Epithelial cell of proximal tubule (primary cell): ENCODE measurements around the gene RAB23. TPM values are rescaled to one million over a fixed set of nuclear protein-coding genes. Genes with fewer than 3 reads are reported as not detected.

ENCODE experiments used
- DNase-seq: peaks from one replicate; pipeline ENCODE4 v3.0.0-alpha.2; 2011; ENCODE audit warnings: low read depth
- H3K4me3 ChIP-seq: 2 replicates; pipeline ENCODE4 v1.5.1; 2011; ENCODE audit warnings: low read depth, mild to moderate bottlenecking, low read length
- total RNA-seq: library from RNA; depleted of rRNA; stranded (reverse); fragments of >200 nt; gene quantifications from 2 replicates; pipeline ENCODE4 v1.2.3, GENCODE V29; 2015
- TF ChIP-seq, protein P1 (sequence below): conservative IDR thresholded peaks from 2 replicates; pipeline ENCODE4 v1.5.1; 2012; ENCODE audit warnings: low read depth, mild to moderate bottlenecking, low read length

RAB23 gene
- total RNA-seq, 1 donor from 2014 or later = 10.2 TPM

DNA sequence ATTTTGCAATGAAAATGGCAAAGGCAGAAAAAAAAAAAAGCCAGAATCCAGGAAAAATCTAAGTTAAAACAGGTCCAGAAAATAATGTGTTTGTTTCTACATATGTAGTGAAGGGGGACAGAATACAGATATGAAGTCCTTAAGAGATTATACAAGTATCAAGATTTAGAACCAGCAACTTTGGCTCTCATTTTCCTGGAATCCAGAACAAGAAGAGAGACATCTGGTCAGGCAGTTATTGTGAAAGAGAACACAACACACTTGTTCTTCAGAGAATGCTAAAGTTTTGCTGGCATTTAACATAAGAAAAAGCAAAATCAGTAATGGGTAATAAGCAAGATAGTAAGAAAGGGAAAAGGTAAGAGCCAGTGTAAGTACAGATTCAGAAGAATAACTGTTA is 28.9 kb downstream of the RAB23 start:
- no peak for DNase-seq
- H3K4me3 ChIP-seq = no peak overlapping the region
- TF ChIP-seq, protein P1, sequence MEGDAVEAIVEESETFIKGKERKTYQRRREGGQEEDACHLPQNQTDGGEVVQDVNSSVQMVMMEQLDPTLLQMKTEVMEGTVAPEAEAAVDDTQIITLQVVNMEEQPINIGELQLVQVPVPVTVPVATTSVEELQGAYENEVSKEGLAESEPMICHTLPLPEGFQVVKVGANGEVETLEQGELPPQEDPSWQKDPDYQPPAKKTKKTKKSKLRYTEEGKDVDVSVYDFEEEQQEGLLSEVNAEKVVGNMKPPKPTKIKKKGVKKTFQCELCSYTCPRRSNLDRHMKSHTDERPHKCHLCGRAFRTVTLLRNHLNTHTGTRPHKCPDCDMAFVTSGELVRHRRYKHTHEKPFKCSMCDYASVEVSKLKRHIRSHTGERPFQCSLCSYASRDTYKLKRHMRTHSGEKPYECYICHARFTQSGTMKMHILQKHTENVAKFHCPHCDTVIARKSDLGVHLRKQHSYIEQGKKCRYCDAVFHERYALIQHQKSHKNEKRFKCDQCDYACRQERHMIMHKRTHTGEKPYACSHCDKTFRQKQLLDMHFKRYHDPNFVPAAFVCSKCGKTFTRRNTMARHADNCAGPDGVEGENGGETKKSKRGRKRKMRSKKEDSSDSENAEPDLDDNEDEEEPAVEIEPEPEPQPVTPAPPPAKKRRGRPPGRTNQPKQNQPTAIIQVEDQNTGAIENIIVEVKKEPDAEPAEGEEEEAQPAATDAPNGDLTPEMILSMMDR = no peak

DNA sequence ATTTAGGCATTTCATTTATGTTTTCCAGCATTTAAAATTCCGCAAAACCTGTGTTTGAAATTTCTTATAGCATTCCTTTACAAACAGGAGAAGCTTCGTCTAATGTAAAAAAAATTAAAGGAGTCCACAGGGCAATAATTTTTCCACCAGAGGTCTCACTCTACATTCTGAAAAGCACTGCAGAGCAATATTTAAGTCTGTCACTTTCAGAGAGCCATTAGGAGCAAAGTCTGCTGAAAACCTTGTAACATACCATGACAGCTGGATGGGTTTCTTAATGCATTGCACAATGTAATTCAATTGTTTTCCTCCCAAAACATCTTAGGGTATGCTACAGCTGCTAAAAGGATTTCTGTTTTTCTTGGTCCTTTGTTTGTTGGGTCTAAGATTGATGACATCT is 32.0 kb downstream of the RAB23 start:
- H3K4me3 ChIP-seq = no peak overlapping the region
- no peak for DNase-seq

DNA sequence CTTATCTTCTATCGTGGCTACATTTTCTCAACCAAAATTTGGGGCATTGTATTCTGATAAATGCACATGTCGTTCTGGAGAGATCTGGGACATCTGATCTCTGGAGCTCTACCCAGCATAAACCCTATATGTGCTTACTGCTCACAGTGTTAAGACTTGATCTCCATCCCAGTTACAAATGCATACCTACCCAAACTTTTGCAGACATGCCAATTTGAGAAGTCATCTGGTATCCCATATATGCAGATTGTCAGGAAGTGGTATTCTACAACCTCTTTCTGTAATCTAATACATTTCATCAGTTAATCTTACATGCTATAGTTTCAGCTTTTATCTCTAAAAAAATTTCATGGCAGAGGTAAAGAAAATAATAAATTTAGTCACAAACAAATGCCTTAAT is 38.8 kb downstream of the RAB23 start:
- no peak for DNase-seq
- H3K4me3 ChIP-seq = no peak overlapping the region
- TF ChIP-seq, protein P1 = no peak

More for the DNA sequence above, 32.0 kb downstream of the RAB23 start:
- TF ChIP-seq, protein P1 = peak; percentile 51

DNA sequence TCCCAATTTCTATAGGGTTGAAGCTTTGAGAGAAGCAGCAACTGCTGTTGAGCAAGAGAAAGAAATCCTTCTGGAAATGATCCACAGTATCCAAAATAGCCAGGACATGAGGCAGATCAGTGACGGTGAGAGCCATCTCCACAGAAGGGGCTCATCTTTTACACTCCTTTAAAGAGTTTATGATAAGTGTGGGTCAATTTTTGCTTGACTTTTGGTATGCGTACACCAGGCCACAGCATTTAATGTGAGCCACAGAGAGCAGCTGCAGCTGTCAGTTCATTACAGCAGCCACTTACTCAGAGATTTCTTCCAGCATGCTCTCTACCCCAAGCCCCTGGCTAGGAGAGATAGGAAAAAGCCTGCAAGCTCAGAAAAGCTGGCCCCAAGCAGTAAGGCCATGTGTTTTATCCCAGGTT is 40.1 kb downstream of the RAB23 start:
- no peak for DNase-seq
- TF ChIP-seq, protein P1 = no peak
- no peak overlapping the region for H3K4me3 ChIP-seq

DNA sequence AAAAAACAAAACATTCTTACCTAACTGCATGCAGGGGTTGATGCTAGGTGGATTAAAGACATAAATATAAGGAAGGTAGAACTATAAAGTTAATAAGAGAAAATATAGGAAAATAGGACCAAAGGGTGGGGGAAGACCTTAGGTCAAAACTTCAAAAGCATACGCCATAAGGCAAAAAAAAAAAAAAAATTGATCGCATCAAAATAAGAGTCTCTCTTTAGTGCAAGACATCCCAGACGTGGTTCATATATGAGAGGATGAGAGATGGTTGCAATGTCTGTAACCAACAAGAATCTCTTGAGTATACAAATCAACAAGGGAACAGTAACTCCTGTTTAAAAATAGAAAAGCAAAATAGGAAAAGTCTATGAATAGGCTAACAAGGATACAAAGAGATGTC is 41.5 kb downstream of the RAB23 start:
- TF ChIP-seq, protein P1 = no peak
- no peak overlapping the region for H3K4me3 ChIP-seq
- no peak for DNase-seq

DNA sequence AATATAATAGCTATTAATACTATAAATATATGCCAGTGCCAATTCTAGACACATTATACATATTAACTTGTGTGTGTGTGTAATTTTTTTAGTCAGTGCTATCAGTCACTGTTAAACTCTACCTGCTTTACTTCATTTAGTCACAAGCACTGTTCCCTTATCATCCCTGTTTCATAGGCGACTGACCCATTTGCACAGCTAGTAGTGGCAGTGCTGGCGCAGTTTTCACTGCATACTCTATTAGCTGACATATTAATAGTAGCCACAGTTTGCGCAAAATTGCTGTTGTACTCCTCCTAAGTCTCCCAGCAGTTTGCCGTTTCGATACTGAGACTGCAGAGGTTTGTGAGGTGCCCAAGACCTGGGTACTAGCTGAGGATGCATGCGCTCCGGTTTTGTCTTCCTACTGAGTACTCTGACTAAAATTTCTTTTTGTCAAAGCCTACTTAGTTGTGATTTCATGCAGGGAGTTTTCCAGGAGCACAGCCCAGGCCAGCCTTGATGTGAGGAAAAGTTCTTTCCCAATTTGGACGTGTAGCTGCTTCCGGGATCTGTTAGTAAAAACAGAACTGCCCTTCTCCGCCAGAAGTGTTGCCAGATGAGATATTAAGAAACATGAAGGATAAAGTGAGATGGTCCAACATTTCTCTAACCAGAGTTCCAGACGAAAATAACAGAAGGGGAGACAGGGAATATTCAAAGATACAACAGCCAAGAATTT is 44.4 kb downstream of the RAB23 start:
- no peak for DNase-seq
- TF ChIP-seq, protein P1 = no peak
- no peak overlapping the region for H3K4me3 ChIP-seq

DNA sequence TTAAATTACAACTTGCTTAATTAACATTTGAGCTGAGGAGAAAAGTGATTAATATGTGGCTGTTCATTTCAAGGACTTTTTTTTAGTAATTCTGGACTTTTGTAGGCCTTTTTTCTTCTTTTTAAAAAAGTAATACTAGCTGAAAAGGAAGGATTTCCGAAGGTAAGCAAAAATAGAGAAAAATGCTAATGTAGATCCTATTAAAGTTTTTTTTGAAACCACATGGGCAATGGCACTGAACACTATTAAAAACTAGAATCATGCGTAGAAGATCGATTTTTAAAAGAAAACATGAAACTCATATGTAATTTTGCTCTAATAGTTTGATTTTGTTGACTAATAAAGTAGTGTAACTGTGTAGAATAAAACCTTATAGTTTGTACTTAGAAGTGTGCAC is 47.6 kb downstream of the RAB23 start:
- peak overlapping the region; percentile 72 for H3K4me3 ChIP-seq
- DNase-seq = no peak
- TF ChIP-seq, protein P1 = no peak
